Uterus (tissue), 4 donors: ENCODE results near the gene RNPEP. TPM values are rescaled to one million over a fixed set of nuclear protein-coding genes. Genes with fewer than 3 reads are reported as not detected.
A peak's percentile ranks its signal among the peaks of the same experiment; 100 is the strongest.

Experiments
- DNase-seq, 2 donors: peaks; one replicate each; pipeline ENCODE4 v3.0.0-alpha.2; 2019 to 2020
- H3K27ac ChIP-seq, 2 donors: fragments of 200-600 bp; sonication (generic); 1 replicate in 1 of 2; 2 replicates in 1 of 2; pipeline ENCODE4 v1.5.1; 2016 to 2018
- H3K27me3 ChIP-seq, 2 donors: fragments of 200-600 bp; sonication (generic); one replicate each; pipeline ENCODE4 v1.5.1; 2018 to 2019; ENCODE audit warnings: control low read depth in 1 of 2
- H3K36me3 ChIP-seq, 2 donors: fragments of 200-600 bp; sonication (generic); one replicate each; pipeline ENCODE4 v1.5.1; 2019; ENCODE audit warnings: control low read depth in 1 of 2
- H3K4me1 ChIP-seq, 2 donors: fragments of 200-600 bp; sonication (generic); one replicate each; pipeline ENCODE4 v1.5.1; 2018 to 2019; ENCODE audit warnings: control low read depth in 1 of 2
- H3K4me3 ChIP-seq, 2 donors: fragments of 200-600 bp; sonication (generic); 1 replicate in 1 of 2; 2 replicates in 1 of 2; pipeline ENCODE4 v1.5.1; 2018 to 2019; ENCODE audit warnings: mild to moderate bottlenecking in 1 of 2
- H3K9me3 ChIP-seq, 2 donors: fragments of 200-600 bp; sonication (generic); one replicate each; pipeline ENCODE4 v1.5.1; 2019; ENCODE audit warnings: control low read depth in 1 of 2
- CTCF ChIP-seq, 4 experiments: fragments of 200-600 bp in 2 of 4; fragments of 450-650 bp in 2 of 4; sonication (generic) in 2 of 4; IDR thresholded peaks; one replicate each; pipeline ENCODE4 v1.5.1; 2016 to 2019; ENCODE audit warnings: antibody characterized with exemption in 4 of 4, mild to moderate bottlenecking in 2 of 4, moderate library complexity in 1 of 4
- POLR2A ChIP-seq, 2 donors: fragments of 450-650 bp; IDR thresholded peaks; one replicate each; pipeline ENCODE4 v1.6.1; 2016; ENCODE audit warnings: antibody characterized with exemption in 2 of 2, mild to moderate bottlenecking in 1 of 2, moderate library complexity in 1 of 2
- intact Hi-C: fragments of 100-400 bp; cut with DNase I; formaldehyde crosslinking; loops from one replicate; pipeline ENCODE4 v1.15.1; 2023; ENCODE audit warnings: low total_unique reads
- total RNA-seq, 4 donors: library from RNA; depleted of rRNA in 3 of 4; stranded (reverse); fragments of >200 nt in 3 of 4; gene quantifications; one replicate each; pipeline versions ENCODE4 v1.1.0 to v1.2.4, GENCODE V29; 2014 to 2023
- donor health status: DM: yes; HTN: yes; CAD: no.

RNPEP gene
- total RNA-seq, 4 donors from 2014 or later, result 17.9 to 64.8 (median 41.7) TPM

GRCh38 chr1:202010180-202011015 lies 27.9 kb downstream of the RNPEP start, which contains the start of gene ELF3:
ELF3 (plus strand) TSS chr1:202010587; CDS start chr1:202011137, 550 bp downstream.
- intact Hi-C loops, result no loop called here
- H3K36me3 ChIP-seq, result no peaks in the 10 kb centered on the region
- TF ChIP-seq POLR2A (IDR thresholded peaks at IDR 0.05), result peak in 1 of 2 donors; percentile 49
- no peak for TF ChIP-seq CTCF (IDR thresholded peaks at IDR 0.05)
- H3K27me3 ChIP-seq, result no peaks in the 10 kb centered on the region
- no peaks in the 10 kb centered on the region for H3K4me1 ChIP-seq
- DNase-seq, result no peak
- H3K27ac ChIP-seq, result no peak within 1 kb of the TSS
- H3K4me3 ChIP-seq, result no peak within 1 kb of the TSS
- no peaks in the 10 kb centered on the region for H3K9me3 ChIP-seq

- no peak overlapping the region for H3K4me3 ChIP-seq
- H3K9me3 ChIP-seq, result no peaks in the 10 kb centered on the region
- no peak overlapping the region for H3K27ac ChIP-seq
- intact Hi-C loops, result no loop called here
- H3K27me3 ChIP-seq, result no peaks in the 10 kb centered on the region
- H3K36me3 ChIP-seq, result no peaks in the 10 kb centered on the region
- TF ChIP-seq CTCF (IDR thresholded peaks at IDR 0.05) (no peak), POLR2A (IDR thresholded peaks at IDR 0.05) (no peak)
- no peaks in the 10 kb centered on the region for H3K4me1 ChIP-seq
- DNase-seq, result no peak
Measured at GRCh38 chr1:202011994-202012393, 29.5 kb downstream of the RNPEP start.

- TF ChIP-seq CTCF (IDR thresholded peaks at IDR 0.05), result no peak
- TF ChIP-seq POLR2A (IDR thresholded peaks at IDR 0.05), result no peak
- Histone ChIP-seq H3K9me3 (no peaks in the 10 kb centered on the region), H3K27me3 (no peaks in the 10 kb centered on the region), H3K27ac (no peak overlapping the region), H3K36me3 (no peaks in the 10 kb centered on the region), H3K4me1 (no peaks in the 10 kb centered on the region), H3K4me3 (no peak overlapping the region)
- intact Hi-C loops, result no loop called here
- DNase-seq, result no peak
Measured at GRCh38 chr1:202012544-202013478, 30.4 kb downstream of the RNPEP start.

GRCh38 chr1:202013603-202014002 lies 31.2 kb downstream of the RNPEP start:
- H3K27me3 ChIP-seq, result no peaks in the 10 kb centered on the region
- TF ChIP-seq POLR2A (IDR thresholded peaks at IDR 0.05) (no peak), CTCF (IDR thresholded peaks at IDR 0.05) (no peak)
- no peaks in the 10 kb centered on the region for H3K36me3 ChIP-seq
- intact Hi-C loops, result no loop called here
- H3K27ac ChIP-seq, result no peak overlapping the region
- H3K4me3 ChIP-seq, result no peak overlapping the region
- DNase-seq, result no peak
- H3K4me1 ChIP-seq, result no peaks in the 10 kb centered on the region
- H3K9me3 ChIP-seq, result no peaks in the 10 kb centered on the region
